KBM-7 (cell line): ENCODE results near the gene PRR20E.
"Not testable (repeated sequence)": the region's sequence is repeated elsewhere in the genome, so short reads cannot be mapped to it uniquely, and the experiment has no call there.

Experiments
- DNase-seq: peaks from one replicate; pipeline ENCODE4 v3.0.0-alpha.2; 2015
- in situ Hi-C: fragments of 300-500 bp; cut with MboI; formaldehyde crosslinking; loops from 2 replicates; pipeline ENCODE4 v1.14.3; 2020; ENCODE audit warnings: low sequenced_read_pairs, low pct_unique_long_range_greater_than_20kb, mixed read lengths

PRR20E gene

DNA sequence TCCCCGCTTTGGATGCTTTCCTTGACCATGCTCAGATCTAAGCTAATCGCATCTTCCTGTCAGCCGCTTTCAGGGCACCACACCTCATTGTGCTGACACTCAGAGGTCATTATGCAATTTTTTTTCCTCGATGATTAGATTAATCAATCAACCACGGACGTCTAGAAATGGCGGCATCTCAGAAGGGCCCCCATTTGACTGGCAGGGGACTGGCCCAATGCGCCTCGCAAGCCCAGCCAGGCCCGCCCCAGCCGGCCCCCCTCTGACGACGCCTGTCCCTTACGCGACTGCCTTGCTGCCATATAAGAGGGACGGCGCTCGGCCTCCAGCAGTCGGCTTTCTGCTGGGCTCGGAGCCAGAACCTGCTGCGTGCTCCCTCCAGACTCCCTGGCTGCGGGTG is at the start of gene PRR20E:
TSS of gene PRR20E (plus strand) at position 301 of the 400 bp plus-strand sequence. CDS start 387 bp downstream, outside the sequence.
- DNase-seq, in situ Hi-C loops: not testable (repeated sequence)

DNA sequence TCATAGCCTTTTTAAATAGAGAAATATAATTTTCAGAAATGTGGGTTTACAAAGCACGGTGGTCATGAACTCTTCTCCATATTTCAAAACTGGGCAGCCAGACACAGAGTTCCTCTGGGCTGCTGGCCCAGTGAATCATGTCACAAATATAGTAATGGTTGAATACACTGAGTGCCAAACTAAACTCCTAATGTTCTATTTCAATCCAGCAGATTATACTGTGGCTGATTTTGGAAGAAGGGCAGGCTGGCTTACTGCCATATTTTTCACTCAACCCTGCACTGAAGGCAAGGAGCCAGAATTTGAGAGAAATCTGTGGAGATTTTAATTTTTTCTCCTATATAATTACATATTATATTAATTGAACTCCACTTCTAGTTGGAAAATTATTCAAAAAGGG is 43.3 kb upstream of the PRR20E start:
- DNase-seq, result no peak
- in situ Hi-C loops, result no loop called here

DNA sequence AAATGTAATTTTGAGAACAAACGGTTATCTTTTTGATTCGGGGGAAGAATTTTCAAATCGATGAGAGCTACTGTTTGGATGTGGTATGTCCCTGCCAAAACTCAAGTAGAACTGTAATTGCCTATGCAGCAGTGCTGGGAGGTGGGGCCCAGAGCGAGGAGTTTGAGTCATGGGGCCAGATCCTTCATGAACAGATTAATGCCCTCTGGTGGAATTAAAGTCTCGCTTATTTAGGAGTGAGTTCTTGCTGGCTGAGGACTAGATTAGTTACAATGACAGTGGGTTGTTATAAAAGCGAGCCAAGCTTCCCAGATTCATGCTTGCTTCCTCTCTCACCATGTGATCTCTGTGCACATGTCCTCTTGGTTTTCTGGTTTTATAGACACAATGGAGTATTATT is 38.1 kb upstream of the PRR20E start:
- in situ Hi-C loops, result no loop called here
- DNase-seq, result no peak

DNA sequence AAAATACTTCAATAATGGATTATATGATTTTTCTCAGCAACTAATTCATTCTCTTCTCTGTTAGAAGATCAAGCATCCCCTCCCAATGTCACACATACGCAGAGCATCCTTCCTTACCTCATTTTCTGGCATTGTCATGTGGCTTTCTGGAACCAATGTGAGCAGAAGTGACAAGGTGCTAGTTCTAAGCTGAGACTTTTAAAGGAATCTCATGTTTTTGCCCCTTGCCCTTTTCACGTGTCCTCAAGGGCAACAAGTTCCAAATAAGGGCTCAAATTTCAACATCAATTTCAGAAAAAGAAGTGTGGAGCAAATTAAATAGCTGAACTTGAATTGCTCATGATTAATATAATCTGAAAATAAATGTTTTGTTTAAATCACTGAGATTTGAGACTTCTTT is 30.9 kb upstream of the PRR20E start:
- in situ Hi-C loops, result no loop called here
- DNase-seq, result no peak

DNA sequence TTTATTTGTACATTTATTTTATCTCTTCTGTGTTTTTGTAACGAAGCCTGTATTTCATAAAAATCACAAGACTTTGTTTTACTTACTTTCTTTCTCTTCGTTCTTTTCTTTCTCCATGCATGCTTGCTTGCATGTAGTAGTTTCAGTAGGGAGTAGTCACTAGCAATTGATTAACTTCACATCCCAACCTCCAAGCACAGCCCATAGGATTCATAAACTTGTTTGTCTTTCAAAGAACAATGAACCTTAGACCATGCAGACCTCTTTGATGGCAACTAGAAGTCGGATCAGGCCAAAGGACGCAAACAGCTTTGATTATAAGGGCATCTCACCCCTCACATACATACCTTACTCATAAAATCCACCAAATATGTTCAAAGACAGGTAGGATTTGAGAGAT is 29.4 kb upstream of the PRR20E start:
- in situ Hi-C loops, result no loop called here
- DNase-seq, result no peak

DNA sequence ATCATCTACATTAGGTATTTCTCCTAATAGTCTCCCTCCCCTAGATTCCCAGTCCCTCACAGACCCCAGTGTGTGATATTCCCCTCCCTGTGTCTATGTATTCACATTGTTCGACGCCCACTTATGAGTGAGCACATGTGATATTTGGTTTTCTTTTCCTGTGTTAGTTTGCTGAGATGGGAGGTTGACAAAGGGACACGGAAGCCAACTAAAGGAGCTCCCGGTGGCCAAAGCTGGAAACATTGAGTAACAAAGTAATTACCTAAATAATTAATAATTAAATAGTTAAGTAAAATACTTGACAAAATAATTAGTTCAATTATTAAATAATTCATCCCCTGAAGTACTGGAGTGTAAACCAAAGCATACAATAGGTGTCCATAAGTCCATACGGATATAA is 28.0 kb upstream of the PRR20E start:
- in situ Hi-C loops, result no loop called here
- no peak for DNase-seq

DNA sequence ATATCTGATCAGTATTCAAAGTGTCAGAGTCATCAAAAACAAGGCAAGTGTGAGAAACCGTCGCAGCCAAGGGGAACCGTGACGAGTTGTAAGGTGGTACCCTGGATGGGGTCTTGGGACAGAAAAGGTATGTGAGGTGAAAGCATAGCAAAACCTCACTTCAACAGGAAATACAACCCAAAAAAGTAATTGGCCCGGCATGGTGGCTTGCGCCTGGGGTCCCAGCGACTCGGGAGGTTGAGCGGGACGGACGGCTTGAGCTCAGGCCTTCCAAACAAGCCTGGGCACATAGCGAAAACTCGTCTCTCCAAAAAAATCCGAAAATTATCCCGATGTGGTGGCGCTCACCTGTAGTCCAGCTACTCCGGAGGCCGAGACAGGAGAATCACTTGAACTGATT is 27.2 kb upstream of the PRR20E start:
- DNase-seq, in situ Hi-C loops: not testable (repeated sequence)

DNA sequence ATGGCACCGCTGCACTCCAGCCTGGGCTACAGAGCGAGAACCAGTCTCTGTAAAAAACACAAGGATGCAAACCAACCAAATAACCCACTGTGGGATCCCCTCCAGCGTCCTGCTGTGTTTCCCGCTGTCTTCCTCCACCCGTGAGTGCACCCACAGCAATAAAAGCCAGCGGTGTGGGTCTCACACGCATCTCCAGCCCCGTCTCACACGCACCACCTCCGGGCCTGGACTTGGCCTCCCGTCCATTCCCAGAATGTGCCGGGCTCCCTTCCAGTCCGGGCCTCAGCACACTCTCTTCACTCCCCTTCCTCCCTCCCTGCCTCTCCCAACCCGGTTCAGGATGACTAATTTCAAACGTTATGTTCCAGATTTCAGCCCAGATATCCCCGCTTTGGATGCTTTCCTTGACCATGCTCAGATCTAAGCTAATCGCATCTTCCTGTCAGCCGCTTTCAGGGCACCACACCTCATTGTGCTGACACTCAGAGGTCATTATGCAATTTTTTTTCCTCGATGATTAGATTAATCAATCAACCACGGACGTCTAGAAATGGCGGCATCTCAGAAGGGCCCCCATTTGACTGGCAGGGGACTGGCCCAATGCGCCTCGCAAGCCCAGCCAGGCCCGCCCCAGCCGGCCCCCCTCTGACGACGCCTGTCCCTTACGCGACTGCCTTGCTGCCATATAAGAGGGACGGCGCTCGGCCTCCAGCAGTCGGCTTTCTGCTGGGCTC is 26.6 kb upstream of the PRR20E start, which contains the start of gene PRR20A:
TSS of gene PRR20A (plus strand) at position 684 of the 734 bp plus-strand sequence. CDS start 387 bp downstream, outside the sequence.
- in situ Hi-C loops, DNase-seq: not testable (repeated sequence)

DNA sequence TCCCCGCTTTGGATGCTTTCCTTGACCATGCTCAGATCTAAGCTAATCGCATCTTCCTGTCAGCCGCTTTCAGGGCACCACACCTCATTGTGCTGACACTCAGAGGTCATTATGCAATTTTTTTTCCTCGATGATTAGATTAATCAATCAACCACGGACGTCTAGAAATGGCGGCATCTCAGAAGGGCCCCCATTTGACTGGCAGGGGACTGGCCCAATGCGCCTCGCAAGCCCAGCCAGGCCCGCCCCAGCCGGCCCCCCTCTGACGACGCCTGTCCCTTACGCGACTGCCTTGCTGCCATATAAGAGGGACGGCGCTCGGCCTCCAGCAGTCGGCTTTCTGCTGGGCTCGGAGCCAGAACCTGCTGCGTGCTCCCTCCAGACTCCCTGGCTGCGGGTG is 19.8 kb upstream of the PRR20E start, which contains the start of gene PRR20B:
TSS of gene PRR20B (plus strand) at position 301 of the 400 bp plus-strand sequence. CDS start 387 bp downstream, outside the sequence.
- in situ Hi-C loops, DNase-seq: not testable (repeated sequence)

DNA sequence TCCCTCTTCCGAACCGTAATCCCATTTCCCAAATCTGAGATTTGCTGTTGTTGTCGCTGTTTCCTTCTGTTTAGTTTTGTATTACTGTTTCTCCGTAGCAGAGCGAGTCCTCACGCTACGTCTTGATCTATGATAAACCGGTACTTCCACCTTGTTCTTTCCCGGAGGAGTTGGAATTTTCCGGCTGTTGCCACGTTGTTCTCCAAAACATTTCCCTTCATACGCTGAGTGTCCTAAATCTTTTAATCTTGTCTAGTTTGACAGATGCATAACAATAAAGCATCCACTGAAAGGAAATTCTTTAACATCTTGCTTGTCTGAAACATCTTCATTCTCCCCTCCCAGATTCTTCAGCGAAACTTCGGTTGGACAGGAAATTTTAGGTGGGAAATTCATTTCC is 18.9 kb upstream of the PRR20E start:
- in situ Hi-C loops, result not testable (repeated sequence)

DNA sequence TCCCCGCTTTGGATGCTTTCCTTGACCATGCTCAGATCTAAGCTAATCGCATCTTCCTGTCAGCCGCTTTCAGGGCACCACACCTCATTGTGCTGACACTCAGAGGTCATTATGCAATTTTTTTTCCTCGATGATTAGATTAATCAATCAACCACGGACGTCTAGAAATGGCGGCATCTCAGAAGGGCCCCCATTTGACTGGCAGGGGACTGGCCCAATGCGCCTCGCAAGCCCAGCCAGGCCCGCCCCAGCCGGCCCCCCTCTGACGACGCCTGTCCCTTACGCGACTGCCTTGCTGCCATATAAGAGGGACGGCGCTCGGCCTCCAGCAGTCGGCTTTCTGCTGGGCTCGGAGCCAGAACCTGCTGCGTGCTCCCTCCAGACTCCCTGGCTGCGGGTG is 13.2 kb upstream of the PRR20E start, which contains the start of gene PRR20C:
TSS of gene PRR20C (plus strand) at position 301 of the 400 bp plus-strand sequence. CDS start 387 bp downstream, outside the sequence.
- in situ Hi-C loops, DNase-seq: not testable (repeated sequence)

More for the DNA sequence above, 18.9 kb upstream of the PRR20E start:
- not testable (repeated sequence) for DNase-seq

DNA sequence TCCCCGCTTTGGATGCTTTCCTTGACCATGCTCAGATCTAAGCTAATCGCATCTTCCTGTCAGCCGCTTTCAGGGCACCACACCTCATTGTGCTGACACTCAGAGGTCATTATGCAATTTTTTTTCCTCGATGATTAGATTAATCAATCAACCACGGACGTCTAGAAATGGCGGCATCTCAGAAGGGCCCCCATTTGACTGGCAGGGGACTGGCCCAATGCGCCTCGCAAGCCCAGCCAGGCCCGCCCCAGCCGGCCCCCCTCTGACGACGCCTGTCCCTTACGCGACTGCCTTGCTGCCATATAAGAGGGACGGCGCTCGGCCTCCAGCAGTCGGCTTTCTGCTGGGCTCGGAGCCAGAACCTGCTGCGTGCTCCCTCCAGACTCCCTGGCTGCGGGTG is 6.7 kb upstream of the PRR20E start, which contains the start of gene PRR20D:
TSS of gene PRR20D (plus strand) at position 301 of the 400 bp plus-strand sequence. CDS start 387 bp downstream, outside the sequence.
- DNase-seq, in situ Hi-C loops: not testable (repeated sequence)

DNA sequence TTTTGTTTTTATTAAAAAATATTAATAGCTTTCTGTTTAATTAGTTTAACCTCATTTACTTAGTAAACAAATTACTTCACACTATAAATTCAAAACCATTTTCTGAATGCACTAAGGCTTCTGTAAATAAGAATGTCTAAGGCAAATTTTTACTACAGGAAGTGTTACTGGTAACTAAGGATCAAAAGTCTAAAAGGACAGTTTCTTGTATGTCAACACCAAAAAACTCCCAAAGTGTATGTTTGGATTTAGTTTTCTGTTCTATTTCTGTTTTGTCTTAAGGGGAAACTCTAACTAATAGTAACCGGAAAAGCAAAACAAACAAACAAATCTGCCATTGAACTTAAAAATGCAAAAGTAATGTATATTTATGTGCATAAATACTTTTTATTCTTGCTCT is 24.7 kb downstream of the PRR20E start:
- no peak for DNase-seq

DNA sequence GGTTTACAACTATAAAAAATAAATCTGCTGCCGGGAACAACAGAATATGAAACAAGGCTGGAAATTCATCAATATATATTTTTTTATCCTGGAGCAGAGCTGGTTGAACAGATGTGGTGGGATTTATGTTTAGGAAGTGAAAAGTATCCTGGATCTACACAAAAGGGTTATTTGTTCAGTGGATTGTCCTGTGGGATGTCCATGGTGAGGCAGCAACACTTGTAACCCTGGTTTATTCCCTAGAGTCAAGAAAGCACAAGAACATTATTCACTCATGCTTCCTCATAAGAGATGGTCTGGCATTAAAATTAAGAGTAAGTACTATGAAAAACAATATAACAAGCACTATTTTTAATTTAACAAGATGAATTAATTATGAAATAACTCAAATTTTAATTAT is 46.0 kb downstream of the PRR20E start:
- in situ Hi-C loops, result no loop called here
- DNase-seq, result no peak

More for the DNA sequence above, 24.7 kb downstream of the PRR20E start:
- in situ Hi-C loops, result no loop called here
